Uterus (tissue), 4 donors: Measurements from ENCODE around the gene FGF19. TPM values are rescaled to one million over a fixed set of nuclear protein-coding genes. Genes with fewer than 3 reads are reported as not detected.

Experiments used
- DNase-seq, 2 donors: peaks; one replicate each; pipeline ENCODE4 v3.0.0-alpha.2; 2019 to 2020
- H3K27ac ChIP-seq, 2 donors: fragments of 200-600 bp; sonication (generic); 1 replicate in 1 of 2; 2 replicates in 1 of 2; pipeline ENCODE4 v1.5.1; 2016 to 2018
- H3K27me3 ChIP-seq, 2 donors: fragments of 200-600 bp; sonication (generic); one replicate each; pipeline ENCODE4 v1.5.1; 2018 to 2019; ENCODE audit warnings: control low read depth in 1 of 2
- H3K36me3 ChIP-seq, 2 donors: fragments of 200-600 bp; sonication (generic); one replicate each; pipeline ENCODE4 v1.5.1; 2019; ENCODE audit warnings: control low read depth in 1 of 2
- H3K4me1 ChIP-seq, 2 donors: fragments of 200-600 bp; sonication (generic); one replicate each; pipeline ENCODE4 v1.5.1; 2018 to 2019; ENCODE audit warnings: control low read depth in 1 of 2
- H3K4me3 ChIP-seq, 2 donors: fragments of 200-600 bp; sonication (generic); 1 replicate in 1 of 2; 2 replicates in 1 of 2; pipeline ENCODE4 v1.5.1; 2018 to 2019; ENCODE audit warnings: mild to moderate bottlenecking in 1 of 2
- H3K9me3 ChIP-seq, 2 donors: fragments of 200-600 bp; sonication (generic); one replicate each; pipeline ENCODE4 v1.5.1; 2019; ENCODE audit warnings: control low read depth in 1 of 2
- POLR2A ChIP-seq, 2 donors: fragments of 450-650 bp; IDR thresholded peaks; one replicate each; pipeline ENCODE4 v1.6.1; 2016; ENCODE audit warnings: antibody characterized with exemption in 2 of 2, mild to moderate bottlenecking in 1 of 2, moderate library complexity in 1 of 2
- intact Hi-C: fragments of 100-400 bp; cut with DNase I; formaldehyde crosslinking; loops from one replicate; pipeline ENCODE4 v1.15.1; 2023; ENCODE audit warnings: low total_unique reads
- total RNA-seq, 4 donors: library from RNA; depleted of rRNA in 3 of 4; stranded (reverse); fragments of >200 nt in 3 of 4; gene quantifications; one replicate each; pipeline versions ENCODE4 v1.1.0 to v1.2.4, GENCODE V29; 2014 to 2023
- TF ChIP-seq, protein P1 (sequence below), 4 experiments: fragments of 200-600 bp in 2 of 4; fragments of 450-650 bp in 2 of 4; sonication (generic) in 2 of 4; IDR thresholded peaks; one replicate each; pipeline ENCODE4 v1.5.1; 2016 to 2019; ENCODE audit warnings: antibody characterized with exemption in 4 of 4, mild to moderate bottlenecking in 2 of 4, moderate library complexity in 1 of 4
- donor health status: DM: yes; HTN: yes; CAD: no.

FGF19 gene
- total RNA-seq, 4 donors from 2014 or later, result 0.97 TPM; not detected in 3

DNA sequence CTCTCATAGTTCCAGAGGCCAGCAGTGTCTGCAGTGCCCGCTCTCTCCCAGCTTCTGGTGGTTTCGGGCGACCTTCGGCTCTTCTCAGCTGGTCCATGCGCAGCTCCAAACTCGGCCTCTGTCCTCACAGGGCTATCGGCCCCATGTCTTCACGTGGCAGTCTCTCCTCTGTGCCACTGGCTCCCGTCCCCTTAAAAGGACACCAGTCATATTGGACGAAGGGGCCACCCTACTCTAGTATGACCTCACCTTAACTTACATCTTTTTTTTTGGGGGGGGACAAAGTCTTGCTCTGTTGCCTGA lies 42.5 kb downstream of the FGF19 start:
- H3K9me3 ChIP-seq, result no peaks in the 10 kb centered on the region
- no peaks in the 10 kb centered on the region for H3K27me3 ChIP-seq
- H3K4me3 ChIP-seq, result no peak overlapping the region
- H3K36me3 ChIP-seq, result no peaks in the 10 kb centered on the region
- TF ChIP-seq, protein P1, sequence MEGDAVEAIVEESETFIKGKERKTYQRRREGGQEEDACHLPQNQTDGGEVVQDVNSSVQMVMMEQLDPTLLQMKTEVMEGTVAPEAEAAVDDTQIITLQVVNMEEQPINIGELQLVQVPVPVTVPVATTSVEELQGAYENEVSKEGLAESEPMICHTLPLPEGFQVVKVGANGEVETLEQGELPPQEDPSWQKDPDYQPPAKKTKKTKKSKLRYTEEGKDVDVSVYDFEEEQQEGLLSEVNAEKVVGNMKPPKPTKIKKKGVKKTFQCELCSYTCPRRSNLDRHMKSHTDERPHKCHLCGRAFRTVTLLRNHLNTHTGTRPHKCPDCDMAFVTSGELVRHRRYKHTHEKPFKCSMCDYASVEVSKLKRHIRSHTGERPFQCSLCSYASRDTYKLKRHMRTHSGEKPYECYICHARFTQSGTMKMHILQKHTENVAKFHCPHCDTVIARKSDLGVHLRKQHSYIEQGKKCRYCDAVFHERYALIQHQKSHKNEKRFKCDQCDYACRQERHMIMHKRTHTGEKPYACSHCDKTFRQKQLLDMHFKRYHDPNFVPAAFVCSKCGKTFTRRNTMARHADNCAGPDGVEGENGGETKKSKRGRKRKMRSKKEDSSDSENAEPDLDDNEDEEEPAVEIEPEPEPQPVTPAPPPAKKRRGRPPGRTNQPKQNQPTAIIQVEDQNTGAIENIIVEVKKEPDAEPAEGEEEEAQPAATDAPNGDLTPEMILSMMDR (IDR thresholded peaks at IDR 0.05), result no peak
- TF ChIP-seq POLR2A (IDR thresholded peaks at IDR 0.05), result no peak
- no peaks in the 10 kb centered on the region for H3K4me1 ChIP-seq
- DNase-seq, result no peak
- intact Hi-C loops, result loop anchor here (10.0 kb wide), 1 partner anchor 757 kb away; the partner anchor contains the start of genes IGHMBP2 and MRPL21
- no peak overlapping the region for H3K27ac ChIP-seq

DNA sequence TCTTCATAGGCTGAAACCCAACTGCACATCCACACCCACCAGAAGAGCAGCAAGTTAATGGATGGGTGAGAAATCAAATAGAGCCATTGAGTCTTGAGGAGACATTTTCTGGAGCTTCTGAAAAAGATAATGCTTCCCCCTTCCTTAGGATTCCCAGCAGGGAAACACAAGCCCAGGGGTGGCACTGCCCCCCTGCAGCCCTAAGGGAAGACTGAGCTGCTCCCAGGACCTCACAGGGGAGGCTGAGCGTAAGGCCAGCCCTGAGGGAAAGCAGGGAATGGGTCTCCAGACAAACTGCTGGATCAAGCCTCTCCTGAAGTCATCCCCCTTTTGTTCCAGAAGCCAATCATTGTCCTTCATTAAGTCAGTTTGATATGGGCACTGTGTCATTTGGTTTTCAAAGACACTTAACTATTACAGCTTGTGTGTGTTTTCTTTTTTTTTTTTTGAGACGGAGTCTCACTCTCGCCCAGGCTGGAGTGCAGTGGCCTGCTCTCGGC lies 43.8 kb downstream of the FGF19 start:
- no peak for DNase-seq
- no peaks in the 10 kb centered on the region for H3K36me3 ChIP-seq
- H3K27me3 ChIP-seq, result no peaks in the 10 kb centered on the region
- no peak for TF ChIP-seq POLR2A (IDR thresholded peaks at IDR 0.05)
- TF ChIP-seq, protein P1 (IDR thresholded peaks at IDR 0.05), result no peak
- intact Hi-C loops, result loop anchor here (10.0 kb wide), 1 partner anchor 755 kb away; the partner anchor contains the start of genes IGHMBP2 and MRPL21
- no peak overlapping the region for H3K4me3 ChIP-seq
- no peaks in the 10 kb centered on the region for H3K4me1 ChIP-seq
- H3K9me3 ChIP-seq, result no peaks in the 10 kb centered on the region
- H3K27ac ChIP-seq, result no peak overlapping the region

DNA sequence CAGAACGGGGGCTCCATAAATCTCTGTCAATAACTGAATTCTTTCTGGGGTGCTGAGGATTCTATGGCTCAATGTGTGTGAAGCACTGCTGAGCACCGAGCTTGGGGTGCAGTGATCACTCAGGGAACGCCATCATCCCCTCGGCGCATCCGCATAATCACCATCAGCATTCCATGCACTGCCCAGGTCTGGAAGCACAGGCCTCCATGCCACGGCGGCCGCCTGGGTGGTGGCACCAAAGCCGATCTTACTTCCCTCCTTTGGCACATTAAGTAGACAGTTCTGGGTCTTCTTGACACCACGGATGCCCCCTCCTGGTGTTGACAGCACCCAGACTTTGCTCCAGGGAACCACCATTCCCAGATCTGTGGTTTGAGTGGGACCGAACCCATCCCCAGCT lies 44.2 kb downstream of the FGF19 start:
- TF ChIP-seq, protein P1 (IDR thresholded peaks at IDR 0.05), result no peak
- TF ChIP-seq POLR2A (IDR thresholded peaks at IDR 0.05), result no peak
- Histone ChIP-seq H3K4me1 (no peaks in the 10 kb centered on the region), H3K4me3 (no peak overlapping the region), H3K9me3 (no peaks in the 10 kb centered on the region), H3K27me3 (no peaks in the 10 kb centered on the region), H3K36me3 (no peaks in the 10 kb centered on the region), H3K27ac (no peak overlapping the region)
- DNase-seq, result no peak
- intact Hi-C loops, result no loop called here

DNA sequence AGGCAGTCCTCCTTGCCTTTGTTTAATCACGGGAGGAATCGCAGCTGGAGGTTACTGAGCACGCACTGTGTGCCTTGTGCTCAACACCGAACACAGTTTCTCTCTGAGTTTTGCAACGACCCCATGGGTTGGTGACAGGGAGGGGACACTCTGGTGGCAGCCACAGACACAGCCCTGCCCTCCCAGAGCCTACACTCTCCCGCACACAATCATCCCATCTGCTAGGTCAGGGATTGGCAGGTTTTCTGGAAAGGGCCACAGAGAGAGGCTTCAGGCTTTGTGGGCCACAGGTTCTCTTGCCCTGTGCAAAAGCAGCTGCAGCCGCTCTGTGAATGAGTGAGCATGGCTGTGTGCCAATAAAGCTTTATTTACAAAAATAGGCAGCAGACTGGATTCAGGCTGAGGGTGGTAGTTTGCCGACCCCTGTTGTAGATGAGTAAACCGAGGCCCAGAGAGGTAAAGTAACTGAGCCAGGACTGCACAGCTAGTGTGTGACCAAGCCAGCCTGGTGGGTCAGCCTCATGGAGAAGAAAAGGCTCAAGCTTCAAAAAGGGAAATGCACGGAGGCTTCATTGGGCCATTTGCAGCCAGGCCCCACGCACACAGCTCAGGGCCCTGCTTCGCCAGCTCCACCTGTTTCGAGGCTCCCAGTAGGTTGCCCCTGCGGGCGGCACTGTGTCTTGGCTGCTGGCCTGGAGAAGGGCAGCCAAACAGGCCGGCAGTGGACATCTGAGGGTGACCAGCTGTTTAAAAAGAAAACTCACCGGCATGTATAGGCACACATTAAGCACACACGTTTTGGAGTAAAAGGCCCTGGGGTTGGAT lies 45.0 kb downstream of the FGF19 start:
- Histone ChIP-seq H3K27me3 (no peaks in the 10 kb centered on the region), H3K27ac (no peak overlapping the region), H3K9me3 (no peaks in the 10 kb centered on the region), H3K36me3 (no peaks in the 10 kb centered on the region), H3K4me3 (no peak overlapping the region), H3K4me1 (no peaks in the 10 kb centered on the region)
- DNase-seq, result no peak
- intact Hi-C loops, result no loop called here
- TF ChIP-seq, protein P1 (IDR thresholded peaks at IDR 0.05), result no peak
- TF ChIP-seq POLR2A (IDR thresholded peaks at IDR 0.05), result no peak

DNA sequence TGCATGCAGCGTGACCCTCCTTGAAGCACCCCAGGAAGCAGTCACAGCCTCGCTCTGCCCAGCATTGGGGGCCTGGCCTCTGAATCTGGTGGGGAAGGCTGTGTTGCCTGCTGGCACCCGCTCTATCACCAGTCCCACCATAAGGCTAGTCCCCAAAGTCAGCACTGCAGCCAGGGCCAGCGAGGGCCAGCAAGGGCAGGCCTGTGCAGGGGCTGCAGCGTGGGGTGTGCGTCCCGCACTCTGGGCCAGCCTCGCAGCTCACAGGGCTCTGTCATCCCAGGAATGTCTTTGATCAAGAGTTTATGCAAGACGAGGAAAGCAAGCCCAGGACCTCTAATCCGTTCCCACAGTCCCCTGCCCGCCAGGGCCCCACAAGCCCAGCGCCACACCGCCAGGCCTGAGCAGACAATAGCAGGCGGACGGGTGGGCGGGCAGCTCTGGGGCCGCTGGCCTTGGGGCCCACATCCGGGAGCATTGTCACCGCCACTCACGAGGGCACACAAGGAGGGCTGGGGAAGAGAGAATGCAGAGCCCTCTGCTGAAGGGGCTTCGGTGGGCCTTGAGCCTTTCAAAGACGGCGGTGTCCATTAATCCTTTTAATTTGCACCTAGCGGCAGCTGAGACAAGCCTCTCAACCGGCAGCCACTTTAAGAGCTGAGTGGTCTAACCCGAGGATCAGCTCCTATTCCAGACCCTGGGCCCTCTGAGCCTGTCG lies 45.8 kb downstream of the FGF19 start:
- Histone ChIP-seq H3K27me3 (no peaks in the 10 kb centered on the region), H3K4me1 (no peaks in the 10 kb centered on the region), H3K9me3 (no peaks in the 10 kb centered on the region), H3K27ac (no peak overlapping the region), H3K36me3 (no peaks in the 10 kb centered on the region), H3K4me3 (no peak overlapping the region)
- intact Hi-C loops, result no loop called here
- TF ChIP-seq, protein P1 (IDR thresholded peaks at IDR 0.05), result no peak
- no peak for TF ChIP-seq POLR2A (IDR thresholded peaks at IDR 0.05)
- DNase-seq, result no peak
